HG02938 (cell line): ENCODE results near the gene ENTPD8.
A peak's percentile ranks its signal among the peaks of the same experiment; 100 is the strongest.

ENCODE experiments used
- ATAC-seq: cut with Tn5 transposase; IDR thresholded peaks from one replicate; pipeline ENCODE4 v1.9.1; 2021; ENCODE audit warnings: mild to moderate bottlenecking, moderate library complexity; ENCODE audit not compliant: unreplicated experiment

Gene ENTPD8

GRCh38 chr9:137433349-137433915 is 7.7 kb downstream of the ENTPD8 start:
- ATAC-seq, result no peak

- no peak for ATAC-seq
Measured at GRCh38 chr9:137432687-137433348, 8.3 kb downstream of the ENTPD8 start.

GRCh38 chr9:137431416-137431931 is 9.7 kb downstream of the ENTPD8 start:
- no peak for ATAC-seq

GRCh38 chr9:137430723-137431415 is 10.3 kb downstream of the ENTPD8 start:
- ATAC-seq, result no peak

GRCh38 chr9:137429974-137430722 is 11.0 kb downstream of the ENTPD8 start:
- ATAC-seq, result no peak

GRCh38 chr9:137429546-137429890 is 11.6 kb downstream of the ENTPD8 start:
- no peak for ATAC-seq

- no peak for ATAC-seq
Measured at GRCh38 chr9:137428841-137429545, 12.2 kb downstream of the ENTPD8 start.

GRCh38 chr9:137428311-137428630 is 12.9 kb downstream of the ENTPD8 start:
- no peak for ATAC-seq

- no peak for ATAC-seq
Measured at GRCh38 chr9:137427454-137428310, 13.5 kb downstream of the ENTPD8 start.

- ATAC-seq, result no peak
Measured at GRCh38 chr9:137426018-137426681, 15.0 kb downstream of the ENTPD8 start.

- peak; percentile 27 for ATAC-seq
Measured at GRCh38 chr9:137423514-137424291, 17.5 kb downstream of the ENTPD8 start.

GRCh38 chr9:137422604-137423513 is 18.3 kb downstream of the ENTPD8 start, which contains the start of the genes EXD3 and NOXA1:
EXD3 (minus strand) TSS chr9:137423162; CDS start chr9:137395357, 27,805 bp downstream.
NOXA1 (plus strand) TSS chr9:137423393; CDS start chr9:137423530, 137 bp downstream.
- ATAC-seq, result peak; percentile 55

GRCh38 chr9:137421838-137422603 is 19.1 kb downstream of the ENTPD8 start:
- no peak for ATAC-seq

- ATAC-seq, result no peak
Measured at GRCh38 chr9:137417161-137418021, 23.8 kb downstream of the ENTPD8 start.

GRCh38 chr9:137416563-137417151 is 24.5 kb downstream of the ENTPD8 start:
- ATAC-seq, result no peak
